BLaER1 (cell line): ENCODE measurements around the gene COL4A1.

Experiments
- H3K27ac ChIP-seq: shearing (Covaris generic); formaldehyde crosslinking; 2 replicates; pipeline ENCODE4 v1.8.1; 2022
- H3K27me3 ChIP-seq: shearing (Covaris generic); formaldehyde crosslinking; 2 replicates; pipeline ENCODE4 v1.8.1; 2022
- H3K36me3 ChIP-seq: shearing (Covaris generic); formaldehyde crosslinking; 2 replicates; pipeline ENCODE4 v1.8.1; 2022
- H3K4me1 ChIP-seq: shearing (Covaris generic); formaldehyde crosslinking; 2 replicates; pipeline ENCODE4 v1.8.1; 2022
- H3K4me2 ChIP-seq: shearing (Covaris generic); formaldehyde crosslinking; 2 replicates; pipeline ENCODE4 v1.8.1; 2022
- H3K4me3 ChIP-seq: shearing (Covaris generic); formaldehyde crosslinking; 2 replicates; pipeline ENCODE4 v1.8.1; 2022
- H3K9ac ChIP-seq: shearing (Covaris generic); formaldehyde crosslinking; 2 replicates; pipeline ENCODE4 v1.8.1; 2022
- H3K9me3 ChIP-seq: shearing (Covaris generic); formaldehyde crosslinking; 2 replicates; pipeline ENCODE4 v1.8.1; 2022
- H4K20me1 ChIP-seq: shearing (Covaris generic); formaldehyde crosslinking; 2 replicates; pipeline ENCODE4 v1.8.1; 2022
- Cebpa-rat ChIP-seq: shearing (Covaris generic); IDR thresholded peaks from 2 replicates; pipeline ENCODE4 v1.8.1; 2022

COL4A1 gene

DNA sequence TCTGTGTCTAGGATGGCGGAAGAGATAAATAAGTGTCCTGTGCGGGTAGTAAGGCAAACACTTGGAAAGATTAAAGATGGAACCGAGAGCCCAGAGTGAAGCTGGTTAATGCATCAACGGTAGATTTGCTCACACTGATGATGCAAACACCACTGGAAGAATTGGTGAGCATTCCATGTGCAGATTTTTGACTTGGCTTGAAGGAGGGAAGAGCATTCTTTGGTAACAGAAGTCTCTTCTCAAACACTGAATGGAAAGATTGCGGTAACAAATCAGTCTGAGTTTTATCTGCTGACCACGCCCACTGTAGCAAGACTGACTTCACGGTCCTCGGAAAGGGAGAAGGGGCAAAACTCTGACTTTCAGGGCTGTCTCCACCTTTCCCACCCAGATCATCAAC lies 112.5 kb downstream of the COL4A1 start:
- Histone ChIP-seq H3K27me3 (no peaks in the 10 kb centered on the region), H3K27ac (no peak overlapping the region), H4K20me1 (no peaks in the 10 kb centered on the region), H3K4me1 (peaks cover 33% of the 10 kb centered on the region), H3K9ac (no peak overlapping the region), H3K36me3 (no peaks in the 10 kb centered on the region), H3K4me2 (no peak overlapping the region), H3K9me3 (no peaks in the 10 kb centered on the region), H3K4me3 (no peak overlapping the region)
- no peak for TF ChIP-seq Cebpa-rat

GRCh38 chr13:110193491-110193890 lies 113.5 kb downstream of the COL4A1 start:
- H4K20me1 ChIP-seq, result no peaks in the 10 kb centered on the region
- no peaks in the 10 kb centered on the region for H3K9me3 ChIP-seq
- H3K4me1 ChIP-seq, result peaks cover 28% of the 10 kb centered on the region
- H3K9ac ChIP-seq, result no peak overlapping the region
- no peak for TF ChIP-seq Cebpa-rat
- no peaks in the 10 kb centered on the region for H3K36me3 ChIP-seq
- H3K4me3 ChIP-seq, result no peak overlapping the region
- no peak overlapping the region for H3K27ac ChIP-seq
- H3K4me2 ChIP-seq, result no peak overlapping the region
- H3K27me3 ChIP-seq, result no peaks in the 10 kb centered on the region

GRCh38 chr13:110192472-110192871 lies 114.5 kb downstream of the COL4A1 start:
- no peak for TF ChIP-seq Cebpa-rat
- Histone ChIP-seq H3K4me1 (peaks cover 34% of the 10 kb centered on the region), H3K27me3 (no peaks in the 10 kb centered on the region), H3K9ac (no peak overlapping the region), H4K20me1 (no peaks in the 10 kb centered on the region), H3K4me3 (no peak overlapping the region), H3K4me2 (no peak overlapping the region), H3K36me3 (no peaks in the 10 kb centered on the region), H3K9me3 (no peaks in the 10 kb centered on the region), H3K27ac (no peak overlapping the region)

DNA sequence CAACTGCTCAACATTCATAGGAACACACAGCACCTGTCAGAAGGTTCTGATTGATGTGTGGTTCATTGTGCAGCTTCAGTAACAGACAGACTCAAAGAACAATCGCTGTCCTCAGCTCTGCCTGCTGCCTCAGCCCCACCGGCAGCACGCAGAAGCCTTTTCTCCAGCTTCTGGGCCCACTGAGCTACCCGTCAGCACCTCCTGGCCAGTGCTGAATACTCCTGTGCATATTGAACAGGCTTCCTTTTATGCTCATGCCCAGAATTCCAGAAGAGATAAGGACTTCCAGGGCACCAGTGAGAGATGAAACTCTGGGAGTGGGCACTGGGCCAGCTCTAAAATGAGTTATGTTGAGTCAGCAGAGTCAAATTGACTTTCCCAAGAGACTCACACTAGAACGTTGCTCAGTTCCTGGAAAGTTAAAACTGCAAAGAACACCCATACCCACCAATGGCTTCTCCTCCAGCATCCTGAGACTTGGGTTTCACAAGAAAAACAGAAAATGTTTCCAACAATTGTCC lies 119.3 kb downstream of the COL4A1 start:
- no peaks in the 10 kb centered on the region for H3K36me3 ChIP-seq
- no peak for TF ChIP-seq Cebpa-rat
- peaks cover 34% of the 10 kb centered on the region for H3K4me1 ChIP-seq
- H3K4me2 ChIP-seq, result no peak overlapping the region
- H3K9me3 ChIP-seq, result peaks cover 10% of the 10 kb centered on the region; the same call in 1 of the 2 replicates
- H3K9ac ChIP-seq, result no peak overlapping the region
- no peak overlapping the region for H3K4me3 ChIP-seq
- H3K27ac ChIP-seq, result no peak overlapping the region
- no peaks in the 10 kb centered on the region for H4K20me1 ChIP-seq
- no peaks in the 10 kb centered on the region for H3K27me3 ChIP-seq

GRCh38 chr13:110186231-110186855 lies 120.6 kb downstream of the COL4A1 start:
- Histone ChIP-seq H3K4me3 (no peak overlapping the region), H3K4me1 (peaks cover 27% of the 10 kb centered on the region), H3K36me3 (no peaks in the 10 kb centered on the region), H3K27me3 (no peaks in the 10 kb centered on the region), H4K20me1 (no peaks in the 10 kb centered on the region), H3K9ac (no peak overlapping the region), H3K4me2 (no peak overlapping the region), H3K9me3 (peaks cover 12% of the 10 kb centered on the region; the same call in 1 of the 2 replicates), H3K27ac (no peak overlapping the region)
- no peak for TF ChIP-seq Cebpa-rat

GRCh38 chr13:110185696-110186095 lies 121.3 kb downstream of the COL4A1 start:
- Histone ChIP-seq H3K27ac (no peak overlapping the region), H3K4me1 (peaks cover 21% of the 10 kb centered on the region), H3K4me3 (no peak overlapping the region), H4K20me1 (no peaks in the 10 kb centered on the region), H3K9ac (no peak overlapping the region), H3K9me3 (peaks cover 12% of the 10 kb centered on the region; the same call in 1 of the 2 replicates), H3K27me3 (no peaks in the 10 kb centered on the region), H3K4me2 (no peak overlapping the region), H3K36me3 (no peaks in the 10 kb centered on the region)
- no peak for TF ChIP-seq Cebpa-rat

- no peak for TF ChIP-seq Cebpa-rat
- Histone ChIP-seq H3K36me3 (no peaks in the 10 kb centered on the region), H3K4me2 (no peak overlapping the region), H3K4me1 (peaks cover 6% of the 10 kb centered on the region; the same call in 1 of the 2 replicates), H3K27me3 (no peaks in the 10 kb centered on the region), H3K4me3 (no peak overlapping the region), H3K27ac (no peak overlapping the region), H3K9ac (no peak overlapping the region), H4K20me1 (no peaks in the 10 kb centered on the region), H3K9me3 (peaks cover 12% of the 10 kb centered on the region; the same call in 1 of the 2 replicates)
These were observed 123.0 kb downstream of the COL4A1 start for GRCh38 chr13:110183910-110184309.

- no peak for TF ChIP-seq Cebpa-rat
- no peaks in the 10 kb centered on the region for H4K20me1 ChIP-seq
- no peaks in the 10 kb centered on the region for H3K27me3 ChIP-seq
- H3K9me3 ChIP-seq, result peaks cover 12% of the 10 kb centered on the region; the same call in 1 of the 2 replicates
- no peaks in the 10 kb centered on the region for H3K4me1 ChIP-seq
- H3K4me2 ChIP-seq, result no peak overlapping the region
- no peak overlapping the region for H3K9ac ChIP-seq
- no peak overlapping the region for H3K27ac ChIP-seq
- H3K4me3 ChIP-seq, result no peak overlapping the region
- no peaks in the 10 kb centered on the region for H3K36me3 ChIP-seq
These were observed 124.5 kb downstream of the COL4A1 start for GRCh38 chr13:110182461-110182860.

DNA sequence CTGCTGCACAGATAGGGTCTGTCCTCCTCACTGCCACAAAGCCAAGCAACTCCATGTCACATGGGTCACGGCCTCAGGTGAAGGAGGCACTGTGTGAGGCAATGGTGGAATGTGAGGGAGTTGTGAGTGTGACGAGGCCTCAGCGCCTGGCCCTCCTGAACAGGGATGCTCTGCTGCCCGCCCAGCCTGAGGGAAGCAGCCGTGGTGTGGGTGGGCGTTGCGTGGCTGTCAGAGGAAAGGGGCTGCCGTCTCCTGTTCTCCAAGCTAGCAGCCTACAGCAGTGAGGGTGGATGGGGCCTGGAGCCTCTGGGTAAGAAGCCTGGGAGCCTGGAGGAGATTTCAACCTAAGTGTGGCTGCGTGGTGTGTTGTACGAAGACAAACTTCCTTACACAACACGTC lies 125.0 kb downstream of the COL4A1 start:
- H3K9ac ChIP-seq, result no peak overlapping the region
- no peak for TF ChIP-seq Cebpa-rat
- H3K9me3 ChIP-seq, result peaks cover 12% of the 10 kb centered on the region; the same call in 1 of the 2 replicates
- H3K4me3 ChIP-seq, result no peak overlapping the region
- no peaks in the 10 kb centered on the region for H4K20me1 ChIP-seq
- H3K4me1 ChIP-seq, result no peaks in the 10 kb centered on the region
- H3K4me2 ChIP-seq, result no peak overlapping the region
- no peaks in the 10 kb centered on the region for H3K36me3 ChIP-seq
- H3K27me3 ChIP-seq, result no peaks in the 10 kb centered on the region
- no peak overlapping the region for H3K27ac ChIP-seq

DNA sequence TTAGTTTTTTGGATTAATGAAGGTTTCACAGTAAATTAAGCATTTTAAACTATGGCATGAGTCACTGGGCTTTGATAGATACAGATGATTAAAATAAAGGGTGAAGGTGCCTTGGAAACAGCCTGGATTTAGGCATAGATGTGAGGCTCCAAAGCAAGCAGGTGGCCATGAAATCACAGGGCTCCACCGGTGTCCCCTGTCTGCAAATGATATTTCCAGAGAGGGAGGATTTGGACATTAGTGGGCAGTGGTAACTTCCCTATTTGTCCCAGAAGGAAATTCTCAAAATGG lies 127.2 kb downstream of the COL4A1 start:
- no peak for TF ChIP-seq Cebpa-rat
- H3K27ac ChIP-seq, result no peak overlapping the region

More for the DNA sequence above, 127.2 kb downstream of the COL4A1 start:
- peaks cover 12% of the 10 kb centered on the region; the same call in 1 of the 2 replicates for H3K9me3 ChIP-seq
- H3K4me2 ChIP-seq, result no peak overlapping the region
- H3K36me3 ChIP-seq, result no peaks in the 10 kb centered on the region
- no peaks in the 10 kb centered on the region for H4K20me1 ChIP-seq
- H3K4me3 ChIP-seq, result no peak overlapping the region
- H3K4me1 ChIP-seq, result no peaks in the 10 kb centered on the region
- no peak overlapping the region for H3K9ac ChIP-seq
- H3K27me3 ChIP-seq, result no peaks in the 10 kb centered on the region
